ENCODE results near the gene DENND2D. TPM values are rescaled to one million over a fixed set of nuclear protein-coding genes. Genes with fewer than 3 reads are reported as not detected.

Gene DENND2D
- total RNA-seq, 2 donors from 2014 or later, result 0.89 to 2.6 TPM

DNA sequence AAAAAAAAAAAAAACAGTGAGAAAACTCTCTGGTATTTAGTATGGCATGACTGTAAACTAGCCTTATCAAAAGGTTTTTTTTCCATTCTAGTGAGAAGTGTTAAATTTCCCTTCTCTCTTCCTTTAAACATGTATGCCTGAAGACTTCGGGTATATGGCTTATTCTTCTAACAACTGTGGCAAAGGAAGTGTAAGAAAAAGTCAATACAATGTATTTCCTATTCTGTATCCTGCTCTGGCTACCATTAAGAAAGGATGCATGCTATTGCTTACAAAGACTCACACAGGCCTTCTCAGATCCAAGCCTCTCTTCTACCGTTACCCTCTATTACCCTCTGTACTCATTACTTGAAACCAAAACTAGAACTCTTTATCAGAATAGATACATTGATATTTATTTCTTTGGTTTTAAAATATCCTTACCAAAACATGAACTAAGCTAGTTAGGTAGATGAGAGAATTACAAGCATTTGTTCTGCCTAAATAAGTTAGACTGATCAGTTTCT, 52.0 kb downstream of the DENND2D start:
- Mint-ChIP-seq H3K9me3 (peaks cover 1% of the 10 kb centered on the region), H3K4me1 (peaks cover 35% of the 10 kb centered on the region), H3K27me3 (ENCODE audit: insufficient read depth) (no peaks in the 10 kb centered on the region), H3K36me3 (ENCODE audit: low read depth) (peaks cover 46% of the 10 kb centered on the region), H3K27ac (peak overlapping the region; percentile 50), H3K4me3 (no peak overlapping the region)
- H3K9me3 ChIP-seq (ENCODE audit: control insufficient read depth, low read length), result peaks cover 4% of the 10 kb centered on the region
- H3K9ac ChIP-seq (ENCODE audit: extremely low read depth, low read length, poor library complexity, severe bottlenecking), result no peak overlapping the region
- H3K27ac ChIP-seq (ENCODE audit: low read depth, low read length), result no peak overlapping the region
- no peak overlapping the region for H3K4me3 ChIP-seq (ENCODE audit: low read length)
- DNase-seq, result no peak
- WGBS, 2 experiments (ENCODE audit: insufficient coverage in 1 of 2, insufficient read length in 1 of 2), result 96% methylated on average over 2 of the region's 2 CpGs; no CpG with 5 or more reads in 1 of the 2 experiments
- H3K36me3 ChIP-seq (ENCODE audit: control insufficient read depth, insufficient read depth, low read length), result peaks cover 48% of the 10 kb centered on the region
- H3K27me3 ChIP-seq (ENCODE audit: control insufficient read depth, insufficient read depth, low read length, poor library complexity, severe bottlenecking), result no peaks in the 10 kb centered on the region
- peaks cover 2% of the 10 kb centered on the region for H3K4me1 ChIP-seq (ENCODE audit: control insufficient read depth, insufficient read depth, low read length)
- TF ChIP-seq, protein P1, sequence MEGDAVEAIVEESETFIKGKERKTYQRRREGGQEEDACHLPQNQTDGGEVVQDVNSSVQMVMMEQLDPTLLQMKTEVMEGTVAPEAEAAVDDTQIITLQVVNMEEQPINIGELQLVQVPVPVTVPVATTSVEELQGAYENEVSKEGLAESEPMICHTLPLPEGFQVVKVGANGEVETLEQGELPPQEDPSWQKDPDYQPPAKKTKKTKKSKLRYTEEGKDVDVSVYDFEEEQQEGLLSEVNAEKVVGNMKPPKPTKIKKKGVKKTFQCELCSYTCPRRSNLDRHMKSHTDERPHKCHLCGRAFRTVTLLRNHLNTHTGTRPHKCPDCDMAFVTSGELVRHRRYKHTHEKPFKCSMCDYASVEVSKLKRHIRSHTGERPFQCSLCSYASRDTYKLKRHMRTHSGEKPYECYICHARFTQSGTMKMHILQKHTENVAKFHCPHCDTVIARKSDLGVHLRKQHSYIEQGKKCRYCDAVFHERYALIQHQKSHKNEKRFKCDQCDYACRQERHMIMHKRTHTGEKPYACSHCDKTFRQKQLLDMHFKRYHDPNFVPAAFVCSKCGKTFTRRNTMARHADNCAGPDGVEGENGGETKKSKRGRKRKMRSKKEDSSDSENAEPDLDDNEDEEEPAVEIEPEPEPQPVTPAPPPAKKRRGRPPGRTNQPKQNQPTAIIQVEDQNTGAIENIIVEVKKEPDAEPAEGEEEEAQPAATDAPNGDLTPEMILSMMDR (conservative IDR thresholded peaks at IDR 0.05), result no peak

DNA sequence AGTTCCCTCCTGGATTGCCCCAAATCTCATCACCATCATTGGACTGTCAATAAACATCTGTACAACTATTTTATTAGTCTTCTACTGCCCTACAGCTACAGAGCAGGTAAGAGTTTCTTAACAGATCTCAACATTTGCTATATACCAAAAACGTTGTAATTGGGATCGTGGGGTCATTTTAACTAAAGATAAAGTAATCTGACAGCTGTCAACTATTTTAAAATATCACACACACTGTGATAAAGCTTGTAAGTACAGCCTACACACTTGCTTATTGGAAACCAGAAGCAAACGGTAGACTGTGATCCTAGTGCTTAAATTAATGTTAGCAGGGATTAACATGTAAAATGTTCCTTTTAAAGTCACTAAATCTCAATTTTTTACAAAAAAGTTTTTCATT, 52.5 kb downstream of the DENND2D start:
- H3K4me1 ChIP-seq (ENCODE audit: control insufficient read depth, insufficient read depth, low read length), result peaks cover 2% of the 10 kb centered on the region
- H3K36me3 ChIP-seq (ENCODE audit: control insufficient read depth, insufficient read depth, low read length), result peaks cover 43% of the 10 kb centered on the region
- H3K9ac ChIP-seq (ENCODE audit: extremely low read depth, low read length, poor library complexity, severe bottlenecking), result no peak overlapping the region
- no peaks in the 10 kb centered on the region for H3K9me3 ChIP-seq (ENCODE audit: control insufficient read depth, low read length)
- Mint-ChIP-seq H3K27me3 (ENCODE audit: insufficient read depth) (no peaks in the 10 kb centered on the region), H3K4me3 (no peak overlapping the region), H3K4me1 (peaks cover 38% of the 10 kb centered on the region), H3K27ac (no peak overlapping the region), H3K9me3 (no peaks in the 10 kb centered on the region), H3K36me3 (ENCODE audit: low read depth) (peaks cover 41% of the 10 kb centered on the region)
- WGBS, 2 experiments (ENCODE audit: insufficient coverage in 1 of 2, insufficient read length in 1 of 2), result 93 to 100% methylated on average over 2 to 3 of the region's 3 CpGs
- H3K27me3 ChIP-seq (ENCODE audit: control insufficient read depth, insufficient read depth, low read length, poor library complexity, severe bottlenecking), result no peaks in the 10 kb centered on the region
- no peak overlapping the region for H3K4me3 ChIP-seq (ENCODE audit: low read length)
- TF ChIP-seq, protein P1 (conservative IDR thresholded peaks at IDR 0.05), result no peak
- no peak for DNase-seq
- no peak overlapping the region for H3K27ac ChIP-seq (ENCODE audit: low read depth, low read length)

DNA sequence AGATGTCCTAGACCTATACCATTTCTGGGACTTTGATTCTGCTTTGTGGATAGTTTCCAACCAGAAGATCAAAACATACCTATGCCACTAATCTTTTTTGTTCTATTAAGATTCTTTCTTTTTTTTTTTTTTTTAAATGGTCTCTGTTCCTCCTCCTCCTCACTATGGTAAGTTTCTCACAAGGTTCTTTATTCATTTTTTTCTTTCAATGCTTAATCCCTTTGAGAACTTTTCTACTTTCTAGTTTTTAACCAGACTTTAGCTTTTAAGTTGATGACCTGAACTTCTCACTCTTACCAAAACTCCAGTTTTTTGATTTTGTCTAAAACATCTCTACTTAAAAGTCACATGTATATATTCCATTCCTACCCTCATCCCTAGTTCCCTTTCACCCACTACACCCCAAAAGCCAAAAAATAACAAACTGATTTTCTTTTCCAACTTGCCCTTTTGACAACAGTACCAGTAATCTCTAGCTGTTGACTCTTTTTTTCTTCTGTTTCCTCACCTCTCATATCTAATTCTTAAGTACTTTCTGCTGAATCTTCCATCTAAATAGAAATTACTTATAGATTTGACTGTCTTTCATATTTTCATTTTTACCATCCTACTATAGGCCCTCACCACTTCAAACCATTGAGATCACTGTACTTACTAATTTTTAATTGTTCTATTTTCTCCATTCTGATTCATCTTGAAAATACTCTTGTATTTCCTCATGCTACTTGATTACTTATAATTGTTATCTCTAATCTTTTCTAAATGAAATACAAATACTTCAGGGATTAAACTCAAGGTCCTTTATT, 54.3 kb downstream of the DENND2D start:
- Mint-ChIP-seq H3K36me3 (ENCODE audit: low read depth) (peaks cover 27% of the 10 kb centered on the region), H3K4me1 (peaks cover 45% of the 10 kb centered on the region), H3K4me3 (no peak overlapping the region), H3K27me3 (ENCODE audit: insufficient read depth) (no peaks in the 10 kb centered on the region), H3K9me3 (no peaks in the 10 kb centered on the region), H3K27ac (no peak overlapping the region)
- H3K4me1 ChIP-seq (ENCODE audit: control insufficient read depth, insufficient read depth, low read length), result peaks cover 2% of the 10 kb centered on the region
- H3K27ac ChIP-seq (ENCODE audit: low read depth, low read length), result no peak overlapping the region
- no peak for DNase-seq
- H3K9me3 ChIP-seq (ENCODE audit: control insufficient read depth, low read length), result no peaks in the 10 kb centered on the region
- H3K4me3 ChIP-seq (ENCODE audit: low read length), result no peak overlapping the region
- no peaks in the 10 kb centered on the region for H3K27me3 ChIP-seq (ENCODE audit: control insufficient read depth, insufficient read depth, low read length, poor library complexity, severe bottlenecking)
- TF ChIP-seq, protein P1 (conservative IDR thresholded peaks at IDR 0.05), result no peak
- no peak overlapping the region for H3K9ac ChIP-seq (ENCODE audit: extremely low read depth, low read length, poor library complexity, severe bottlenecking)
- H3K36me3 ChIP-seq (ENCODE audit: control insufficient read depth, insufficient read depth, low read length), result peaks cover 34% of the 10 kb centered on the region

Data from endodermal cell (in vitro differentiated cells).